ENCODE results near the gene CD99.
"Not testable (repeated sequence)": the region's sequence is repeated elsewhere in the genome, so short reads cannot be mapped to it uniquely, and the experiment has no call there.

The CD99 gene

DNA sequence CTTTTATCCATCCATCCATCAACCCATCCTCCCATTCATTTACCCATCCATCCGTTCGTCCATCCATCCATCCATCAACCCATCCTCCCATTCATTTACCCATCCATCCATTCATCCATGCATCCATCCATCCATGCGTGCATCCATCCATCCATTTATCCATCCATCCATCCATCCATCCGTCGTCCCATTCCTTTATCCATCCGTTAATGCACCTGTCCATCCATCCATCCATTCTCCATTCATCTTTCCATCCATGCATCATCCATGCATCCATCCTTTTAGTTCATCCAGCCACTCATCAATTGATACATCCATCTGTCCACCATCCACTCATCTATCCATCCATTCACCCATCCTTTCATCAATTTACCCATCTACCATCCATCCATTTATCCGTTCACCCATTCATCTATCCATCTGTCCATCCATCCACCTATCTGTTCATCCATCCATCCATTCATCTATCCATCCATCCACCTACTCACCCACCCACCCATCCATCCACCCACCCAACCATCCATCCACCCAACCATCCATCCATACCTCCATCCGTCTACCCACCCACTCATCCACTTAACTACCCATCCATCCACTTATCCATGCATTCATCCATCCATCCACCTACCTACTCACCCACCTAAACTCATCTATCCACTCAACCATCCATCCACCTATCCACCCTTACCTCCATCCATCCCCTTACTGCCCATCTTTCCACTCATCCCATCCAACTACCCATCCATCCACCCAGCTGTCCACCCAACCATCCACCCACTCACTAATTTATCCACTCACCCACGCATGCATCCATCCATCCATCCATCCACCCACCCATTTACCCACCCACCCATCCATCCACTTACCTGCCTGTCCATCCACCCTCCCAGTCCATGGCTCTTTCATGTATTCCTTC is 9.6 kb downstream of the CD99 start:
- no peak for DNase-seq

DNA sequence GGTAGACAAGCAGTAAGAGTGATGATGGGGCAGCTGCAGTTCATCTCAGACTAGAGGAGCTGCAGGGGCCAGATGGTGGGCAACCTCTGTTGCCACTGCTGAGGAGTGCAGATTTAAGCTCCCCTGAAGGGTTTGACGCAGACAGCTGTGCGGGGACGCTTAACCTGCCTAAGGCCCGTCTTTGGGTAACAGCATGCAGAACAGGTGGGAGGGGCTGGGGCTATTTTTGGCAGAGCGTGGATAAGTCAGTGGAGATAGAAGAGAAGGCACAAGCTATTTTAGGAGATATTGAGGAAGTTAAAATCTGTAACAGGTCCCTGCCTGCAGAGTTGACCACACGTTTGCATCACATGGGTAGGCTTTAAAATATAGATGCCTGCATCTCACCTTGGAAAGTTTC is 10.5 kb downstream of the CD99 start:
- DNase-seq, result no peak

DNA sequence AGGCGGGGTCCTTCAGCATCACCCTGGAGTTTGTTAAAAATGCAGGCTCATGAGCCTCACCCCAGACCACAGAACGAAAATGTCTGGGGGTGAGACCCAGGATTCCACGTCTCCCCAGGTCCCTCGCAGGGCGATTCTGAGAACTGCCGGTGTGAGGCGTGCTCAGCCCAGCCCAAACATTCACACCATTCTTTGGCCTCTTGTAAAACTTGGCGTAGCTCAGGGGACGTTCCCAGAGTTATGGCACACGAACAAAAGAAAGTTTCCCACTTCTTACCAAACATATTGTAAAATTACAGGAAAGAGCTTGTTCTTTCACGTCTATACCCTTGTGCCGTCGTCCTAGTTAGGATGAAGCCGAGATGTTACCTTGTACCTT is 12.9 kb downstream of the CD99 start:
- DNase-seq, result no peak

DNA sequence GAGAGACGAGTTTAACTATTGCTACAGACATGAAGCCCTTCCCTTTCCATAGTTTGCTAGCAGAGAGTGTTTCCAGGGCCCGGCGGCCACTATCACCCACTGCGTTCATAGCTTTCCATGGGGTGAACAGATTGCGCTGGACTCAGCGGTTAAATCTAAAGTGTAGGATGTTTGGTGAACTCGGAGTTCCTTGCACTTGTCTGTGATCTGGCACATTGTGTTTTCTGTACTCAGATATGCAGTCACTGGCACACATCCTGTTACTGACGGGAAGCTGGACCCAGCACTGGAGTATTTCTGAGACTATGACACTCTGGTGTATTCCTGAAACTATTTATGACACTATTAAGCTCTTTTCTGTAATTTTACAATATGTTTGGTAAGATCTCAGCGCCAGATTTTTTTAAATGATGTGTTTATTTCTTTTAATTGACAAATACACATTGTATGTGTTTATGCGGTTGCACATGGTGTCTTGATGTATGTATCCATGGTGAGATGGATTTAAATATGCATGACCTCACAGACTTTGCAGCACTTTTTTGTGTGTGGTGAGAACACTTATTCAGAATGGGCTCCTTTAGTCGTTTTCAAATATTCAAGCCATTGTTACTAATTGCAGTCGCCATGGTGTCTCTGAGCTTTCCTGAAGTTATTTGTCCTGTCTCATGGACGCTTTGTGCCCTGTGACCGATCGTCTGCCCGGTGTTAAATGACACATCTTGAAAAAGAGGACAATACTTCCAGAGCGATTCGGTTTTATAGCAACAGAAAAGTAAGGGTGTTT is 14.1 kb downstream of the CD99 start:
- DNase-seq, result no peak

DNA sequence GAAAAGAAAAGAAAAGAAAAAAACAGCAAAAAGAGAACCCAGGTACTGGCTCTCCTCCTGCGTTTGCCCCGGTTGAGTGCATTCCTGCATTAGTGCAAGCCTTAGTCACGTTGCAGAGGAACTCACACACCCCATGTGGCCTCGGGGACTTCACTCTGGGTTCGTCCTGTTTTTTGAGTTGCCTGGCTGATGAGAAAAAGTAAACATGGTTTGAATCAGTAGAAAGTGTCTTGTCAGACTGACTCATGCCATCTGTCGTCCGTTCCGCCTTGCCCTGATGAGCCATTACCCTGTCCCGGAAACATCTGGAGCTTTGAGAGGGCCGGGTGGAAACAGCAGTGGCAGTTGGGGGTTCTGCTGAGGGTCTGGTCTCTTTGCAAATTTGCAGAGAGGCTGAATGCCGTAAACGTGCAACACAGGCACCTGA is 16.3 kb downstream of the CD99 start:
- DNase-seq, result no peak

DNA sequence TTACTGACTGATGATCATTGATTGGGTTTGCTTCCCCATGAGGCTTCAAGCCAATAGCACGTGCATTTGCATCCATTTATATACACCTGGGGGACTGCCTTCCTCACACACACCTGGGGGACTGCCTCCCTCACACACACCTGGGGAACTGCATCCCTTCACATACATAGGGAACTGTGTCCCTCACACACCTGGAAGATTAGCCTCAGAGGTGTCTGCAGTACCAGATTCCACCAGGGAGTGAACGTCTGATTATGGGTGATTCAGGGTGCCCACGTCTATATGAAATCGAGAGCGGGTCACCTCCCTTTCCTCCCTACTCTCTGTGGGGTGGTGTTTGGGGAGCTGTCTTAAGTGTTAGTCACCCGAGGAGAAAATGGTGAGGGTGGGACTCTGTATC is 16.9 kb downstream of the CD99 start:
- DNase-seq, result no peak

DNA sequence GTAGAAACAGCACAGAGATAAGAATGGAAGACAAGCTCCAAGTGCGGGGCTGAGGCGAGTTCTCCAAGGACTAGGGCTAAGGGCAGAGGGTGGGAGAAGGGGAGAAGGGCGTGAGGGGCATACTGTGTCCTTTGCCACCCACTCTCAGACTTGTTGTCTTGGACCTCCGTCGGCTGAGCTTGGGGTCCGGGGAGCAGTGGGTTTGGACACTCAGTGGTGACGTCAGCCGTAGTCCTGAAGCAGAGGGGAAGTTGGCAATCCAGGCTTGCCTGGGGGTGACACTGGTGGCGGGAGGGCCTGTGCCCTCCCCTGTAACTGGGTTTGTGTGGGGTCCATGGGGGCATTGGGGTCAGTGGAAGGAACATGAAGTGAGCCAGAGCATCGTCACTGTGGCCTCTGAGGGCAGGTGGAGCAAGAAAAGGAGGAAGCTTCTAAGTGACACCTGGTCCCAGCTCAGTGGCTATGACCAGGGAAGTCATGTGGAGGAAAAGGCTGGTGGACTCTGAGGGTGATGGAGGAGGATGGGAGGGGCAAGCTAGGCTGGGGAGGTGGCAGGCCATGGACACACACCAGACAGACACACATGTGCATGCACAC is 17.6 kb downstream of the CD99 start:
- no peak for DNase-seq

DNA sequence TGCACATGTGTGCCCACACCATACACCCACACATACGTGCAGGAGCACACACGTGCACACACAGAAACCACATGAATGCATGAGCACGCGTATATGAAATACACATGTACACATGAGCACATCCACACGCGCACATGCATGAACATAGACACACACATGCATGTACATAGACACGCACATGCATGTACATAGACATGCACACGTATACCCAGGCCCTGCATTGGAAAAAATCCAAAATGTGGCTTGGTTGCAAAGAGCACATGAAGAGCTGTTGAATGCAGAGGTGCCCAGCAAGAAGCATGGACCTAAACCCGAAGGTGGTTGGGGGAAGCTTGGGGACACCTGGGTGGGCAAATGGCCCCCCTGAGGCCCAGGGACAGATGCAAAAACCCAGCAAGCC is 18.5 kb downstream of the CD99 start:
- DNase-seq, result no peak

DNA sequence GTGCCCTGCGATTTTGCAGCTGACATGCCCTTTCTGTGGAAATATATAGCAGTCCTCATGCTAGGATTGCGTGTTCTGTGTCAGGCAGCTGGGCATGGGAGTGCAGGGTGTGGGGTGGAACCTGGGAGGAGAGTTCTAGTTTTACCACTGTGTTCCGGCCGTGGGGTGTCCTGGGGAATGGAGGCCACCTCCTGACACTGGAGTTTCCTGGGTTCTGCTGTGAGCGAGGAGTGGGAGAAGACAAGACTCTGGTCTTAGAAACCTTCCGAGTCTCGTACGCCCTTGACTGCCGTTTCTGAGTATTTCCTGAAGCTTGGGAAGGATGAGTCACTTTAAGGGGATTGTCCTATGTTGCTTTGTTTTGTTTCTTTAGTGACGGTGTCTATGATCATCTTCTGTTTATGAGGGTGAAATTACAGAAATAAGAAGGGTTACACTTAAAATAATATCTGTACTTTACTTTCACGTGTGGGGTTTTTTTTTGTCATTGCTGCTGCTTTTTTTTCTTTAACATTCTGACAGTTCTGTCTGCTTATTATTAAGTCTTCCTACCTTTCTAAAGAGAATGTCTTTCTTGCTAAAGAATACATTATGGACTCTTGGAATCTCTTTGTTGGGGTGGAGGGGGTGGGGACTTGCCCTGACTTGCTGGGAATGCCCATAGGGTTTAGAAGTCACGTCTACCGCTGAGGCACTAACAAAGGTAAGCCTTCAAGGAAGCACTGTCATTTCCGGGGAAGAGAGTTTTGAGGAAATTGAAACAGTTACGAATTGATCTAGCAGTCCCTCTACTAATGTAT is 19.1 kb downstream of the CD99 start:
- no peak for DNase-seq

DNA sequence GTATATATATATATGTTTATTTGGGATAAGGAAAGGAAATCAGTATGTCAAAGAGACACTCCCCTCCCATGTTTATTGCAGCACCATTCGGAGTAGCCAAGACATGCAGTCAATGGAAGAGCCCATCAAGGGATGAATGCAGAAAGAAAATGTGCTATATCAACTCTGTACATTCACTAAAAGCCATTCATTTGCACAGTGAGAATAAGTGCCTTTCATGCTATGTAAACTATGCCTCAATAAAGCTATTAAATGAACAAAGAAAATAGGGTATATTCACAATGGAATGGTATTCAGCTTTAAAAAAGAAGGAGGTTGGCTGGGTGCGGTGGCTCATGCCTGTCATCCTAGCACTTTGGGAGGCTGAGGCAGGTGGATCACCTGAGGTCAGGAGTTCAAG is 20.3 kb downstream of the CD99 start:
- no peak for DNase-seq

DNA sequence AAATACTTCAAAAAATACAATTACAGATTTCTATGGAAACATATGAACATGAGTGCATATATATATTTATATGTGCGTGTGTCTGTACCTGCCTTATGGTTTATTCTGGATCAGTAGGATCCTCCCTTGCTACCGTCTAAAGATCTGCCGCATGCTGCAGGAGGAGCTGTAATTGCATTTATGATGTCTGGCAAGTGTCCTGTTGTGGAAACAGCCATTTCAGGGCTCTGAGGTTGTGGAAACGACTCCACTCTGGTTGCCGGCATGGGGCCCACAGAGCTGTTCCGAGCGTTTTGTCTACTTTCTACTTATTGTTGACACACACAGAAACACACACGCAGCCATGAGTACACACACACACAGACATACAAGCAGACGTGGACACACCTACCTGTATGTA is 21.3 kb downstream of the CD99 start:
- no peak for DNase-seq

DNA sequence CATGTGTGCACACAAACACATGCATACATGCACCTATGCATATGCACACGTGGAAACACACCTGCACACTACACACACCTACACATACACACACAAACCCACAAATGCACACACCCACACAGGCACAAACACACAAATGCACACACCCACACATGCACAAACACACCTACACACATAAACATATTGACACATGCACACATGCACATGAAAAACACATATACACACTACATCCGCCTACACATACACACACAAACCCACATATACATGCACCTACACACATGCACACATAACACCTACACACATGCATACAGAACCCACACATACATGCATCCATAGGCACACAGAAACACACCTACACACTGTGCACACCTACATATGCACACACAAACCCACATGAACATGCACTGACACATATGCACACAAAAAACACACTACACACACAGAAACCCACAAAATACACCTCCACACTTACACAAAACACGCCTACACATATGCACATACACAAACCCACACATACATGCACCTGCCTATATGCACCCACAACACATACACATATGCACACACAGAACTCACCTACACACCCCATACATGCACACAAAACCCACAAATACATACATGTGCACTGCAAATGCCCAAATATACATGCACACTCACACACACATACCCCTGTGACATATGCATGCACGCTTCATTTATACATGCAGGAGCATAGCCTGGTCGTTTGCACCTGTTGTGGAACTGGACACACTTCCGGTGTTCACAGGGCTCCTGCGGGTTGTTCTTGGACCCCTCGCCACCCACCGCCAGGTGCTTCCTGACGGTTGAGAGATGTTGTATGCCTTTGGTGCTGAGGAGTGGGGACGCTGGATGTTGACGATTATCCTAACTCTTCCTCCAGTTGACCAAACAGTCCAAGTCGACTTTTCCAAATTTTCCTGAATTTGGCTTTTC is 22.1 kb downstream of the CD99 start:
- DNase-seq, result no peak

DNA sequence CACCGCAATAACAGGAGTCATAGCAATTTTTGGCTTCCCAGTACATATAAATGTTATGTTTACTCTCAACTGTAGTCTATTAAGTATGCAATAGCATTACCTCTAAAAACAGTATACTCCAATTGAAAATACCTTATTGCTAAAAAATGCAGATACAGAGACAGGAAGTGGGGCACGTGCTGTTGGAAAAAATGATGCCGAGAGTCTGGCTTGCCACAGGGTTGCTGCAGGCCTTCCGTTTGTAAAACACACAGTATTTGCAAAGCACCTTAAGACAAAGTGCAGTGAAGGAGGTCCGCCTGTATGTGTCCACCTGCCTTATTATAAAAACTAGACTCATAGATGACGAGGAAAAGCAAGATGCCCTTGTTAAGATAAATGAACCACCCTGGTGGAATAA is 23.5 kb downstream of the CD99 start:
- DNase-seq, result no peak

DNA sequence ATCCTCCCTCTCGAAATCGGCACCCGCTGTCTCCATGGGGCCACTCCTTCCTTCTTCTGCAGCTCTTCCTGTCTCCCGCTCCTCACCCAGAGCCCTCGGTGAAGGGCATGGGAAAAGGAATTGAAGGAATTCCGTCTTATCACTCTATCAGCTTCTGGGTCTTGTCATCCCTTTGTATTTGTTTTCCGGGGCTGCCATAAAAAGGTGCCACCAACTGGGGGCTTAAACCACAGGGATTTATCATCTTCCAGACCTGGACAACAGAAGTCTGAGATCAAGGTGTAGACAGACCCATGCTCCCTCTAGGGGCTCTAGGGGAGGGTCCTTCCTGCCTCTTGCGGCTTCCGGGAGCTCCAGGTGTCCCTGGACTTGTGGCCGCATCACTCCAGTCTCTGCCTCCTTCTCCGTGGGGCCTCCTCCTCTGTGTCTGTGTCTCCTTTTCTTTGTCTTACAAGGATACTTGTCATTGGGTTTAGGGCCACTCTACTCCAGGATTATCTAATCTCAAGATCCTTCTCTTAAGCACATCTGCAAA is 24.0 kb downstream of the CD99 start:
- no peak for DNase-seq

DNA sequence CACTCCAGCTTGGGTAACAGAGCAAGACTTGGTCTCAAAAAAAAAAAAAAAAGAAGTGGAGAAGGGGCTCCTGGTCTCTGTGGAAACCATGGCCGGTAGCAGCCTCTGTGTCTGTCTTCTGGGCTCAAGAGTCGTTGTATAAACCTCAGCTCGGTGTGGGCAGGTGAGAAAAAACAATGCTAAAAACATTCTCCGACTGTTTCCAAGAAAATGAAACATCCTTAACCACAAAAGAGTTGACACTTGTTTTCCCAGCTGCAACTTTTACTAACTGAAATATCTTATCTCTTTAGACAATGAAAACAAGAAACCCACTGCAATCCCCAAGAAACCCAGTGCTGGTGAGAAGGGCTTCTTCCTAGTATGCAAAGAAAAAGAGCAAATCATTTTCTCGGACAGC is 26.2 kb downstream of the CD99 start:
- no peak for DNase-seq

DNA sequence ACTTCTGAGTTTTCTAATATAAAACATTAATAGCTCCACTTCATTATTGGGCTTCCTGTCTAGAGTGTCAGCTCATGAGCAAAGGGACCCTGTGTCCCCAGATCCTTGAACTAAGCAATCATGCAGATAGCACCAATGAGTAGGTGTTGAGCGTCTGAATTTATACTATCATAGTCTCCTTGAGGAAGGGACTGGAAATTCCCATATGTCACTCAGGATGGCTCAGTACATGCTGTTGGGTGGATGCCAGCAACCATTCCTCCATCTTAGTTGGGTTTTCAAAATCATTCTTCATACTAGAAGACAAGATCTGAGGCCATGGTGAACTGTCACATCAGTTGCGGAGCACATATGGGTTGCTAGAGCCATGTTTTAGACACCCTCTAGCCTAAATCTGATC is 27.7 kb downstream of the CD99 start:
- no peak for DNase-seq

DNA sequence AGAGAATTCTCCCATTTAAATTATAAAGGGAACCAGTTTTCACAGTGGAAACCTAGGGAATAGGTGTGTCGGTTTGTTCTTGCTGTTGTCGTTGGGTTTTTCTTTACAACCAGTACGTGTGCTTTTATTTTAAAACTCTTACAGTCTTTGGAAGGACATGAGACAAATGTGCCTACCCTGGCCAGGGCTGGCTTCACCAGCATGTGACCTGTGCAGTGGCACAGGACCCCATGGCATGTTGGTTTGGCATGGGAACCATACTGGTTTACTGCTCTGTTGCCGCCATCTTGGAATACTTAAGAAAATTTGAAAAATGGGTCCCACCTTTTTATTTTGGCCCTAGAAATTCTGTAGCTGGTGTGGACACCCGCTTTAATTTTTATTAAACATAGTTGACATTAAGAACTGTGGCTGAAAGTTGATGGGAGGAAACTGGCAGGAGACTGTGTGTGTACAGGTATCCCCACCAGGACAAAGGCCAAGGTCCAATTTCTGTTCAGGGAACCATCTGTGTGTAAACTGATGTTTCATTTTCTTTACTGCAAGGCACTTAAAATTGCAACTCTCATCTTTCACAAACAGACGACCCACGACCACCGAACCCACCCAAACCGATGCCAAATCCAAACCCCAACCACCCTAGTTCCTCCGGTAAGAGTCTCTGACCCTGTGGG is 28.8 kb downstream of the CD99 start:
- DNase-seq, result no peak

DNA sequence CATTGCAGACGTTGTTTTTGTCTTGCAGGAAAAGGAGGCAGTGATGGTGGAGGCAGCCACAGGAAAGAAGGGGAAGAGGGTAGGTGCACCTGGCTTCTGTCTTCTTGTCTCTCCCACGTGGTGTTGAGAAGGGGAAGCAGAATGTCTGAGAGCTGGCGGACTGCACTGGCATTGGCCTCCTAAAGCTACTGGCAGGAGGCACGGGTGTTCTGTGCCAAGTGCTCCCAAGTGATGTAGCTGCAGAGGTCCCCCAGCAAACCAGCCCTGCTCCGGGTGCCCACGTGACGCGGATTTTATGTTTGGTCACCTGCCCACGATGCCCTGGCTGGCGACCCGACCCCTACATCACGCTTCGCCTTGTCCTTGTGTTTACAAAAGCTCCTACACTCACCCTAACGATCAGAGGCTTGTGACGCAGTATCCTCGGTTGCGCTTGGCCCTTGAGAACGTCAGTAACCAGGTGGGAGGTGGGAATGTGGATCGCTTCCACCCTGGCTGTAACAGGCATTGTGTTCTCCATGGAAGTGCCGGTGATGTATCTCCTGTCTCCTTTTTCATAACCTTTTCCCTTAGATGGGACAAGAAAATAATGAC is 32.3 kb downstream of the CD99 start:
- DNase-seq, result no peak

DNA sequence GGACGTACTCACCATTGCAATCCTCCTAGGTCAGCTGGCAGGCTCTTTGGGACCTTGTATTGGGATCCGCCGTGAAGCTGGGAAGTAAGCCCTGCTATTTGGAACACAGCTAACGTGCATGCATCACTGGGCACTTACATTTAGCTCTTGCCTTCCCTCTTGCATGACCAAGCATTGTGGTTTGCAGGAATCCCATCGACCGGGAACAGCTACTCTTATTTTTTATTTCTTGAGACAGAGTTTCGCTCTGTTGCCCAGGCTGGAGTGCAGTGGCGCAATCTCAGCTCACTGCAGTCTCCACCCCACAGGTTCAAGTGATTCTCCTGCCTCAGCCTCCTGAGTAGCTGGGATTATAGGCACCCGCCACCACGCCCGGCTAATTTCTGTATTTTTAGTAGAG is 36.2 kb downstream of the CD99 start:
- not testable (repeated sequence) for DNase-seq

DNA sequence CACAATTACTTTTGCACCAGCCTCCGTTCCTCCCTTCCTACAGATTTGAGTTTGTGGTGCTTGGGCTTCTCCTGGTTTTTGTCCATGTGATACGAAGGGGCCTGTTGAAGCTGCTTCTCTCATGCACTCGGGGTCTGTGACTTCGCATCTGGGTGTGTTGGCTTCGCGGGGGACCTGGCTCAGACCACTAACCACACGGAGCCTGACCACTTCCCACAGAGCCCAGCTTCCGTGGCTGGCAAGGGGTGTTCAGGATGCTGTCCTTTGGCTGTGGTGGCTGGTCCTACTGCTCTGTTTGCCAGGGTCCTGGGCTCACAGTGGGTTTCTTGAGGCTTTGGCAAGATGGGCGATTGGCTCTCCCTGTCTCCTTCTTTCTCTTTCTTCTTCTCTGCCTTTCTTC is 41.0 kb downstream of the CD99 start:
- DNase-seq, result no peak

DNA sequence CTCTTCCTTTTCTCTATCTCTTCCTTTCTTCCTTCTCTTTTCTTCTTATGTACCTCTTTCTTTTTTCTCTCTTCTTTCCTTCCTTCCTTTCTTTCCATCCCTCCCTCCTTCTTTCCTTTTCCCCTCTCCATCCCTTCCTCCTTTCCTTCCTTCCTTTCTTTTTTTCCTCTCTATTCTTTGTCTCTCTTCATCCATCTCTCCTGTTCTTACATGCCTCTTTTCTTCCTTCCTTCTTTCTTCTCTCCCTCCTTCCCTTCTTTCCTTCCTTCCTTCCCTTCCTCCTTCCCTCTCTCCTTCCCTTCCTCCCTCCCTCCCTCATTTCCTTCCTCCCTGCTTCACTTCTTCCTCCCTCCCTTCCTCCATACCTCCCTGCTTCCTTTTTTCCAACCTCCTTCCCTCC is 41.6 kb downstream of the CD99 start:
- no peak for DNase-seq

Data from NCI-H2081 treated with DMSO at 0.1 percent for 48 hours (cell line).